UCSD-AML1 (cell line): Measurements from ENCODE around the gene ZNF90.
A peak's percentile ranks its signal among the peaks of the same experiment; 100 is the strongest.
"Not testable (repeated sequence)": the region's sequence is repeated elsewhere in the genome, so short reads cannot be mapped to it uniquely, and the experiment has no call there.

Experiments
- DNase-seq: peaks from one replicate; lab custom pipeline; 2025; ENCODE audit not compliant: unreplicated experiment; lab: John Stamatoyannopoulos, UW

Gene ZNF90

GRCh38 chr19:20103091-20103740 is 25.4 kb downstream of the ZNF90 start:
- no peak for DNase-seq

GRCh38 chr19:20107301-20107700 is 29.5 kb downstream of the ZNF90 start:
- DNase-seq: no peak

GRCh38 chr19:20118064-20118839 is 40.5 kb downstream of the ZNF90 start:
- DNase-seq: not testable (repeated sequence)

GRCh38 chr19:20124879-20125278 is 47.1 kb downstream of the ZNF90 start:
- no peak for DNase-seq

- DNase-seq: not testable (repeated sequence)
Measured at GRCh38 chr19:20132933-20133332, 55.1 kb downstream of the ZNF90 start.

- not testable (repeated sequence) for DNase-seq
Measured at GRCh38 chr19:20137714-20138113, 59.9 kb downstream of the ZNF90 start.

GRCh38 chr19:20151617-20152145 is 73.9 kb downstream of the ZNF90 start:
- no peak for DNase-seq

GRCh38 chr19:20152506-20152905 is 74.7 kb downstream of the ZNF90 start:
- not testable (repeated sequence) for DNase-seq

GRCh38 chr19:20153281-20153680 is 75.5 kb downstream of the ZNF90 start:
- DNase-seq: no peak

GRCh38 chr19:20154636-20155035 is 76.8 kb downstream of the ZNF90 start:
- DNase-seq: no peak

GRCh38 chr19:20162821-20163220 is 85.0 kb downstream of the ZNF90 start:
- peak; percentile 56 for DNase-seq

GRCh38 chr19:20164456-20164855 is 86.7 kb downstream of the ZNF90 start:
- no peak for DNase-seq

- DNase-seq: no peak
Measured at GRCh38 chr19:20165971-20166592, 88.3 kb downstream of the ZNF90 start.

- DNase-seq: no peak
Measured at GRCh38 chr19:20167020-20167644, 89.3 kb downstream of the ZNF90 start, which contains the start of gene ZNF486. Gene ZNF486 (plus strand): TSS chr19:20167214. CDS start chr19:20167331, 117 bp downstream.

- DNase-seq: no peak
Measured at GRCh38 chr19:20167651-20168122, 89.9 kb downstream of the ZNF90 start.
